SK-N-SH (cell line): ENCODE results near the gene SLC10A6. TPM values are rescaled to one million over a fixed set of nuclear protein-coding genes. Genes with fewer than 3 reads are reported as not detected.

Source experiments
- CTCF ChIA-PET: fragments of 300-600, 350-600 bp; formaldehyde crosslinking; extraction: SDS; loops from one replicate; lab custom pipeline; 2021; lab: Yijun Ruan, JAX
- POLR2A ChIA-PET: fragments of 350-600 bp; sonication (Branson Sonifier 250); formaldehyde crosslinking; extraction: SDS; loops from one replicate; lab custom pipeline; 2020; ENCODE audit warnings: antibody characterized with exemption, inconsistent platforms; lab: Yijun Ruan, JAX
- DNase-seq: peaks from one replicate; pipeline ENCODE4 v3.0.0; 2012
- H2AFZ ChIP-seq: fragments of 200-600 bp; sonication (generic); 2 replicates; pipeline ENCODE4 v1.8.1; 2016; ENCODE audit warnings: antibody characterized with exemption, mild to moderate bottlenecking, low read depth
- H3F3A ChIP-seq: fragments of 200-600 bp; sonication (generic); replicated peaks from 2 replicates; pipeline ENCODE3; 2016; ENCODE audit warnings: antibody characterized with exemption, mild to moderate bottlenecking; ENCODE audit not compliant: insufficient read depth
- H3K27ac ChIP-seq, 2 experiments: fragments of 200-500 bp in 1 of 2; fragments of 200-600 bp in 1 of 2; sonication (Bioruptor generic) in 1 of 2; sonication (generic), shearing (Covaris generic) in 1 of 2; 2 replicates each; pipeline versions ENCODE4 v1.5.1 to v1.6.1; 2014 to 2016; ENCODE audit warnings: low read depth in 2 of 2, inconsistent platforms in 1 of 2, low read length in 1 of 2, mild to moderate bottlenecking in 1 of 2, mixed read lengths in 1 of 2
- H3K27me3 ChIP-seq: fragments of 200-600 bp; sonication (generic), shearing (Covaris generic); 2 replicates; pipeline ENCODE4 v1.6.1; 2016; ENCODE audit warnings: mixed run types; ENCODE audit not compliant: insufficient read depth
- H3K36me3 ChIP-seq, 2 experiments: fragments of 200-500 bp in 1 of 2; fragments of 200-600 bp in 1 of 2; sonication (Bioruptor generic) in 1 of 2; sonication (generic) in 1 of 2; replicated peaks in 1 of 2; 2 replicates each; pipeline versions ENCODE3 to v1.5.1; 2014 to 2016; ENCODE audit warnings: low read length in 1 of 2, mild to moderate bottlenecking in 1 of 2; ENCODE audit not compliant: insufficient read depth in 2 of 2, control insufficient read depth in 1 of 2
- H3K4me1 ChIP-seq, 2 experiments: fragments of 200-500 bp in 1 of 2; fragments of 200-600 bp in 1 of 2; sonication (Bioruptor generic) in 1 of 2; sonication (generic), shearing (Covaris generic) in 1 of 2; 2 replicates each; pipeline versions ENCODE4 v1.5.1 to v1.6.1; 2014 to 2016; ENCODE audit warnings: low read depth in 1 of 2, low read length in 1 of 2, mixed run types in 1 of 2; ENCODE audit not compliant: insufficient read depth in 2 of 2, control insufficient read depth in 1 of 2
- H3K4me2 ChIP-seq: fragments of 200-600 bp; sonication (generic), shearing (Covaris generic); 2 replicates; pipeline ENCODE4 v1.6.1; 2017; ENCODE audit warnings: mixed run types
- H3K4me3 ChIP-seq, 2 experiments: fragments of 200-500 bp in 1 of 2; fragments of 200-600 bp in 1 of 2; sonication (Bioruptor generic) in 1 of 2; sonication (generic), shearing (Covaris generic) in 1 of 2; 2 replicates each; pipeline versions ENCODE4 v1.5.1 to v1.8.1; 2014 to 2016; ENCODE audit warnings: low read depth in 2 of 2, inconsistent platforms in 1 of 2, low read length in 1 of 2, mild to moderate bottlenecking in 1 of 2, mixed read lengths in 1 of 2, moderate library complexity in 1 of 2
- H3K79me2 ChIP-seq: fragments of 200-600 bp; sonication (generic); 2 replicates; pipeline ENCODE4 v1.8.1; 2017; ENCODE audit warnings: mild to moderate bottlenecking; ENCODE audit not compliant: insufficient read depth
- H3K9ac ChIP-seq: fragments of 200-600 bp; sonication (generic); 2 replicates; pipeline ENCODE4 v1.6.1; 2017; ENCODE audit warnings: mixed run types
- H3K9me2 ChIP-seq: fragments of 200-600 bp; sonication (generic); 2 replicates; pipeline ENCODE4 v1.6.1; 2017; ENCODE audit warnings: mixed run types
- H3K9me3 ChIP-seq: fragments of 200-600 bp; sonication (generic); 2 replicates; pipeline ENCODE4 v1.6.1; 2017; ENCODE audit warnings: mixed run types, mild to moderate bottlenecking, moderate library complexity
- H4K20me1 ChIP-seq: fragments of 200-600 bp; sonication (generic); 2 replicates; pipeline ENCODE4 v1.6.1; 2017; ENCODE audit warnings: mild to moderate bottlenecking, mixed run types; ENCODE audit not compliant: insufficient read depth
- FOSL2 ChIP-seq: IDR thresholded peaks from 2 replicates; pipeline ENCODE4 v1.4.0; 2012; ENCODE audit warnings: low read depth, mild to moderate bottlenecking, moderate library complexity, borderline replicate concordance
- FOXM1 ChIP-seq: IDR thresholded peaks from 2 replicates; pipeline ENCODE4 v1.4.0; 2012; ENCODE audit warnings: low read depth, mild to moderate bottlenecking
- GATA2 ChIP-seq: sonication (generic); formaldehyde crosslinking; IDR thresholded peaks from 2 replicates; pipeline ENCODE4 v1.5.0; 2020; ENCODE audit warnings: mild to moderate bottlenecking, missing genetic modification reagents
- MAX ChIP-seq: IDR thresholded peaks from 2 replicates; pipeline ENCODE4 v1.4.0; 2012; ENCODE audit warnings: low read depth
- RCOR1 ChIP-seq: fragments of 150-350 bp; IDR thresholded peaks from 2 replicates; pipeline ENCODE4 v1.6.1; 2017; ENCODE audit warnings: antibody characterized with exemption, low read length
- WGBS: methylation state at CpG from one replicate; pipeline ENCODE4 v1.1.6; 2017; ENCODE audit warnings: low lambda C conversion rate; 5-methylcytosine and 5-hydroxymethylcytosine counted together
- polyA plus RNA-seq, 3 experiments: library from polyadenylated mRNA; depleted of rRNA; stranded (reverse); fragments of >200 nt; gene quantifications; 2 replicates each; pipeline ENCODE4 v1.2.3, GENCODE V29; 2012
- TF ChIP-seq, protein P1 (sequence below): fragments of 150-350 bp; IDR thresholded peaks from 2 replicates; pipeline ENCODE4 v1.6.1; 2017; ENCODE audit warnings: antibody characterized with exemption, low read length, low read depth, borderline replicate concordance

Gene SLC10A6
- polyA plus RNA-seq, 1 of the 3 experiments (the other 2 are of a cell fraction): not detected

GRCh38 chr4:86855572-86855971 is 6.4 kb upstream of the SLC10A6 start:
- no peaks in the 10 kb centered on the region for H4K20me1 ChIP-seq
- 42% methylated on average over 2 of the region's 2 CpGs for WGBS
- H3K36me3 ChIP-seq: no peaks in the 10 kb centered on the region
- no peaks in the 10 kb centered on the region for H3K27me3 ChIP-seq
- peak overlapping the region; percentile 29; the same call in 1 of the 2 replicates for H3K4me2 ChIP-seq
- no peaks in the 10 kb centered on the region for H3K79me2 ChIP-seq
- no peaks in the 10 kb centered on the region for H3K9me2 ChIP-seq
- no peak overlapping the region for H3K4me3 ChIP-seq
- no peak overlapping the region for H2AFZ ChIP-seq
- H3K9me3 ChIP-seq: no peaks in the 10 kb centered on the region
- H3K4me1 ChIP-seq: peaks cover 0 to 19% of the 10 kb centered on the region in 2 experiments; a peak in 1 of 4 replicates
- TF ChIP-seq, protein P1, sequence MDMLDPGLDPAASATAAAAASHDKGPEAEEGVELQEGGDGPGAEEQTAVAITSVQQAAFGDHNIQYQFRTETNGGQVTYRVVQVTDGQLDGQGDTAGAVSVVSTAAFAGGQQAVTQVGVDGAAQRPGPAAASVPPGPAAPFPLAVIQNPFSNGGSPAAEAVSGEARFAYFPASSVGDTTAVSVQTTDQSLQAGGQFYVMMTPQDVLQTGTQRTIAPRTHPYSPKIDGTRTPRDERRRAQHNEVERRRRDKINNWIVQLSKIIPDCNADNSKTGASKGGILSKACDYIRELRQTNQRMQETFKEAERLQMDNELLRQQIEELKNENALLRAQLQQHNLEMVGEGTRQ: no peak
- TF ChIP-seq FOSL2: peak; percentile 45; the same call in 1 of the 2 replicates
- CTCF ChIA-PET: no interaction called here
- POLR2A ChIA-PET: no interaction called here
- no peak for DNase-seq
- no peak overlapping the region for H3K9ac ChIP-seq
- H3F3A ChIP-seq: peaks cover 17% of the 10 kb centered on the region
- no peak overlapping the region for H3K27ac ChIP-seq

DNA sequence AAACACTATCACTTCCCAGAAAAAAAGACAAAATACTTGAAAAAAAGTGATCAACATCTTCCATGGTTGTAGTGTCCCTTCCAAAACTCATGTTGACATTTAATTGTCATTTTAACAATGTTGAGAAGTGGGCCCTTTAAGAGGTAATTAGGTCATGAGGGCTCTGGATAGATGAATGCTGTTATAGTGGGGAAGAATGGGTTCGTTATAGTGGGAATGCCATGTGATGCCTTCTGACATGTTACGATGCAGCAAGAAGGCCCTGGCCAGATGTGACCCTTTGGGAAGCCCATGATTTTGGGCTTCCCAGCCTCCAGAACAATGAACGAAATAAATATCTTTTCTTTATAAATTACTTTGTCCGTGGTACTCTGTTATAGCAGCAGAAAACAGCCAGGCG is 4.0 kb upstream of the SLC10A6 start:
- Histone ChIP-seq H3K9ac (no peak overlapping the region), H3K27ac (no peak overlapping the region)
- no peak for DNase-seq
- CTCF ChIA-PET: no interaction called here
- TF ChIP-seq GATA2 (CRISPR knock-in tag): no peak
- no peak for TF ChIP-seq MAX
- TF ChIP-seq, all 33 proteins: peak for 0
- Histone ChIP-seq H3K9me3 (no peaks in the 10 kb centered on the region), H3K27me3 (no peaks in the 10 kb centered on the region), H3K4me2 (no peak overlapping the region), H3K4me3 (no peak overlapping the region), H3F3A (peaks cover 17% of the 10 kb centered on the region), H2AFZ (no peak overlapping the region), H3K4me1 (peaks cover 0 to 19% of the 10 kb centered on the region in 2 experiments; a peak in 1 of 4 replicates), H3K79me2 (no peaks in the 10 kb centered on the region), H4K20me1 (no peaks in the 10 kb centered on the region), H3K9me2 (no peaks in the 10 kb centered on the region), H3K36me3 (no peaks in the 10 kb centered on the region)
- 79% methylated on average over 5 of the region's 5 CpGs for WGBS
- POLR2A ChIA-PET: no interaction called here

- Histone ChIP-seq H3F3A (no peaks in the 10 kb centered on the region), H3K79me2 (no peaks in the 10 kb centered on the region), H3K36me3 (no peaks in the 10 kb centered on the region), H2AFZ (no peak overlapping the region), H3K27me3 (no peaks in the 10 kb centered on the region), H3K9me3 (no peaks in the 10 kb centered on the region), H3K9ac (no peak overlapping the region), H3K4me2 (no peak overlapping the region), H3K4me3 (no peak overlapping the region), H3K27ac (no peak overlapping the region), H4K20me1 (no peaks in the 10 kb centered on the region), H3K4me1 (no peaks in the 10 kb centered on the region), H3K9me2 (no peaks in the 10 kb centered on the region)
- 73% methylated on average over 5 of the region's 7 CpGs for WGBS
- TF ChIP-seq RCOR1: no peak
- TF ChIP-seq FOXM1: no peak
- POLR2A ChIA-PET: no interaction called here
- DNase-seq: no peak
- CTCF ChIA-PET: interaction anchor here (1.1 to 1.2 kb wide), 2 partner anchors 42 to 352 kb away, joined by 3 to 4 read pairs; no protein-coding TSS in a partner anchor
Observed at GRCh38 chr4:86848136-86848535, 1.0 kb downstream of the SLC10A6 start.
